Endothelial cell of umbilical vein (primary cell): ENCODE results near the gene SLC11A1. TPM values are rescaled to one million over a fixed set of nuclear protein-coding genes. Genes with fewer than 3 reads are reported as not detected.

Experiments
- BruUV-seq: library from RNA; stranded (reverse); fragments of 400-500 nt; replicated peaks from 2 replicates; lab custom pipeline; 2021; lab: Mats Ljungman, UMichigan
- CTCF ChIA-PET: fragments of 300-600, 350-600 bp; sonication (Branson Sonifier 250); formaldehyde crosslinking; loops from one replicate; lab custom pipeline; 2021; ENCODE audit warnings: antibody characterized with exemption, inconsistent platforms; lab: Charles Lee
- POLR2A ChIA-PET: fragments of 300-600, 350-600 bp; sonication (Branson Sonifier 250); formaldehyde crosslinking; loops from one replicate; lab custom pipeline; 2021; ENCODE audit warnings: antibody characterized with exemption, inconsistent platforms; lab: Charles Lee
- DNase-seq: peaks from one replicate; pipeline ENCODE4 v3.0.0-alpha.2; 2011; ENCODE audit warnings: low read depth, low spot score
- FAIRE-seq: peaks from 2 replicates; lab custom pipeline; 2011; peaks lifted over from hg19 to GRCh38; lab: Jason Lieb, UNC
- H2AFZ ChIP-seq: 2 replicates; pipeline ENCODE4 v1.6.0; 2012; ENCODE audit warnings: low read depth, low read length, control low read depth, inconsistent platforms
- H3K27ac ChIP-seq: 2 replicates; pipeline ENCODE4 v1.5.1; 2011; ENCODE audit warnings: low read depth, mild to moderate bottlenecking, control low read depth, low read length, moderate library complexity; ENCODE audit not compliant: insufficient read depth
- H3K27me3 ChIP-seq, 2 experiments: 2 replicates each; pipeline versions ENCODE4 v1.6.0 to v1.6.1; 2011; ENCODE audit warnings: low read length in 2 of 2, mixed read lengths in 1 of 2; ENCODE audit not compliant: control insufficient read depth in 2 of 2, insufficient read depth in 2 of 2
- H3K36me3 ChIP-seq, 2 experiments: 2 replicates in 1 of 2; 3 replicates in 1 of 2; pipeline ENCODE4 v1.5.1; 2011; ENCODE audit warnings: low read length in 2 of 2, mild to moderate bottlenecking in 1 of 2, moderate library complexity in 1 of 2; ENCODE audit not compliant: control insufficient read depth in 2 of 2, insufficient read depth in 2 of 2; ENCODE audit errors: extremely low read depth in 1 of 2
- H3K4me1 ChIP-seq: 3 replicates; pipeline ENCODE4 v1.5.1; 2011; ENCODE audit warnings: mild to moderate bottlenecking, low read length; ENCODE audit not compliant: control insufficient read depth, insufficient read depth; ENCODE audit errors: extremely low read depth
- H3K4me2 ChIP-seq: 2 replicates; pipeline ENCODE4 v1.6.1; 2011; ENCODE audit warnings: low read length, control low read depth, mixed read lengths; ENCODE audit not compliant: insufficient read depth
- H3K4me3 ChIP-seq, 3 experiments: fragments of 200-600 bp in 1 of 3; sonication (generic), shearing (Covaris generic) in 1 of 3; replicated peaks in 1 of 3; 2 replicates each; pipeline ENCODE4 v1.5.1; 2011 to 2016; ENCODE audit warnings: control low read depth in 3 of 3, low read length in 3 of 3, mild to moderate bottlenecking in 2 of 3, inconsistent platforms in 1 of 3, low read depth in 1 of 3, moderate library complexity in 1 of 3; ENCODE audit not compliant: insufficient read depth in 1 of 3
- H3K79me2 ChIP-seq: 2 replicates; pipeline ENCODE4 v1.6.0; 2012; ENCODE audit warnings: low read length, inconsistent platforms; ENCODE audit not compliant: control insufficient read depth, insufficient read depth
- H3K9ac ChIP-seq: replicated peaks from 2 replicates; pipeline ENCODE3; 2011; ENCODE audit warnings: low read length, control low read depth; ENCODE audit not compliant: insufficient read depth; ENCODE audit errors: extremely low read depth
- H3K9me1 ChIP-seq: replicated peaks from 3 replicates; pipeline ENCODE4 v1.6.0; 2011; ENCODE audit warnings: mild to moderate bottlenecking, low read length; ENCODE audit not compliant: control insufficient read depth, insufficient read depth; ENCODE audit errors: extremely low read depth
- H3K9me3 ChIP-seq: replicated peaks from 2 replicates; pipeline ENCODE4 v1.5.1; 2012; ENCODE audit warnings: low read length, inconsistent platforms; ENCODE audit not compliant: control insufficient read depth, insufficient read depth
- H4K20me1 ChIP-seq: replicated peaks from 2 replicates; pipeline ENCODE3; 2011; ENCODE audit warnings: mild to moderate bottlenecking, low read length; ENCODE audit not compliant: control insufficient read depth, insufficient read depth; ENCODE audit errors: extremely low read depth
- CTCF ChIP-seq, 2 donors: IDR thresholded peaks; 1 replicate in 1 of 2; 2 replicates in 1 of 2; pipeline ENCODE4 v1.5.1; 2011; ENCODE audit warnings: low read length in 2 of 2, mild to moderate bottlenecking in 2 of 2, moderate library complexity in 2 of 2, control low read depth in 1 of 2, inconsistent platforms in 1 of 2, low read depth in 1 of 2; ENCODE audit not compliant: insufficient read depth in 1 of 2; ENCODE audit errors: extremely low read depth in 1 of 2
- EZH2 ChIP-seq: IDR thresholded peaks from 2 replicates; pipeline ENCODE4 v1.6.1; 2012; ENCODE audit warnings: borderline replicate concordance, low read depth, mild to moderate bottlenecking, moderate library complexity, low read length, inconsistent platforms; ENCODE audit not compliant: severe bottlenecking
- FOS ChIP-seq: IDR thresholded peaks from 2 replicates; pipeline ENCODE4 v1.6.1; 2011; ENCODE audit warnings: mild to moderate bottlenecking, low read length, moderate library complexity, borderline replicate concordance; ENCODE audit not compliant: insufficient read depth
- GATA2 ChIP-seq: IDR thresholded peaks from 2 replicates; pipeline ENCODE4 v1.7.0; 2011; ENCODE audit warnings: low read depth, mild to moderate bottlenecking, moderate library complexity, mixed read lengths, low read length; ENCODE audit not compliant: insufficient read length, insufficient read depth
- JUN ChIP-seq: IDR thresholded peaks from 2 replicates; pipeline ENCODE4 v1.6.1; 2011; ENCODE audit warnings: borderline replicate concordance, low read depth; ENCODE audit not compliant: insufficient read length, insufficient read depth
- MAX ChIP-seq: IDR thresholded peaks from 2 replicates; pipeline ENCODE4 v1.6.1; 2011; ENCODE audit not compliant: insufficient read depth, insufficient read length
- MYC ChIP-seq: IDR thresholded peaks from one replicate; pipeline ENCODE4 v1.6.1; 2011; ENCODE audit warnings: mild to moderate bottlenecking, low read depth, low read length
- POLR2A ChIP-seq: IDR thresholded peaks from 2 replicates; pipeline ENCODE4 v1.6.1; 2012; ENCODE audit warnings: low read depth, mild to moderate bottlenecking, control low read depth, low read length
- POLR2AphosphoS5 ChIP-seq: IDR thresholded peaks from 2 replicates; pipeline ENCODE4 v1.6.1; 2012; ENCODE audit warnings: low read depth, mild to moderate bottlenecking, control low read depth, low read length, moderate library complexity; ENCODE audit not compliant: insufficient read depth
- dilution Hi-C: fragments of 300-500 bp; cut with MboI; formaldehyde crosslinking; loops from one replicate; pipeline ENCODE4 v1.15.0; 2019; ENCODE audit warnings: low sequenced_read_pairs; ENCODE audit not compliant: extremely low pct_ligation_motif_present
- intact Hi-C: fragments of 100-400 bp; cut with micrococcal nuclease; formaldehyde crosslinking; loops from one replicate; pipeline ENCODE4 v1.10.0; 2022
- polyA plus RNA-seq, 4 experiments: library from polyadenylated mRNA; depleted of rRNA in 3 of 4; stranded (reverse) in 3 of 4; unstranded in 1 of 4; fragments of >200 nt; gene quantifications; 2 replicates each; pipeline versions ENCODE4 v1.2.1 to v1.2.3, GENCODE V29; 2011 to 2012; ENCODE audit warnings: missing spikeins in 1 of 4
- total RNA-seq: library from RNA; stranded (reverse); gene quantifications from 2 replicates; pipeline ENCODE4 v1.2.3, GENCODE V29; 2021

The SLC11A1 gene
- total and polyA plus RNA-seq, 2 donors (not counting 3 experiments of a cell fraction or from before 2014, with no cell fraction given), result 0.03 TPM; not detected in 1

- H3K27me3 ChIP-seq, result no peaks in the 10 kb centered on the region
- BruUV-seq, result no TSS peak
- dilution Hi-C loops (no loop called here), intact Hi-C loops (no loop called here)
- DNase-seq (no peak), FAIRE-seq (no peak)
- H3K4me2 ChIP-seq, result no peak overlapping the region
- no peak overlapping the region for H3K27ac ChIP-seq
- CTCF ChIA-PET, result no interaction called here
- no peak overlapping the region for H2AFZ ChIP-seq
- POLR2A ChIA-PET, result no interaction called here
- no peak overlapping the region for H3K4me3 ChIP-seq
- no peaks in the 10 kb centered on the region for H4K20me1 ChIP-seq
- TF ChIP-seq GATA2, result no peak
- no peak for TF ChIP-seq MAX
- no peak for TF ChIP-seq MYC
- TF ChIP-seq CTCF (IDR thresholded peaks at IDR 0.05; ENCODE audit: extremely low read depth in 1 of 2, insufficient read depth in 1 of 2, low read depth in 1 of 2, low read length in 2 of 2), result no peak
- H3K9me1 ChIP-seq, result no peaks in the 10 kb centered on the region
- H3K9ac ChIP-seq, result no peak overlapping the region
- no peaks in the 10 kb centered on the region for H3K36me3 ChIP-seq
- no peaks in the 10 kb centered on the region for H3K79me2 ChIP-seq
- no peaks in the 10 kb centered on the region for H3K4me1 ChIP-seq
- no peaks in the 10 kb centered on the region for H3K9me3 ChIP-seq
These were observed 40.5 kb downstream of the SLC11A1 start for GRCh38 chr2:218422403-218423086.

- ChIA-PET POLR2A (no interaction called here), CTCF (no interaction called here)
- no peak overlapping the region for H2AFZ ChIP-seq
- H3K79me2 ChIP-seq, result no peaks in the 10 kb centered on the region
- intact Hi-C loops, result no loop called here
- H3K4me2 ChIP-seq, result no peak overlapping the region
- no peak for TF ChIP-seq MYC
- no peak for TF ChIP-seq FOS
- TF ChIP-seq GATA2, result no peak
- no peak for TF ChIP-seq CTCF (IDR thresholded peaks at IDR 0.05; ENCODE audit: extremely low read depth in 1 of 2, insufficient read depth in 1 of 2, low read depth in 1 of 2, low read length in 2 of 2)
- no peak for TF ChIP-seq EZH2
- no peak for TF ChIP-seq MAX
- no peak for TF ChIP-seq POLR2AphosphoS5
- no peak for TF ChIP-seq JUN
- TF ChIP-seq POLR2A, result no peak
- H3K9me3 ChIP-seq, result no peaks in the 10 kb centered on the region
- no TSS peak for BruUV-seq
- no peaks in the 10 kb centered on the region for H3K9me1 ChIP-seq
- H3K36me3 ChIP-seq, result no peaks in the 10 kb centered on the region
- H3K4me1 ChIP-seq, result no peaks in the 10 kb centered on the region
- no peak for FAIRE-seq
- H3K4me3 ChIP-seq, result no peak overlapping the region
- DNase-seq, result no peak
- dilution Hi-C loops, result no loop called here
- H3K27ac ChIP-seq, result no peak overlapping the region
- no peaks in the 10 kb centered on the region for H4K20me1 ChIP-seq
- no peaks in the 10 kb centered on the region for H3K27me3 ChIP-seq
- H3K9ac ChIP-seq, result no peak overlapping the region
These were observed 41.5 kb downstream of the SLC11A1 start for GRCh38 chr2:218423584-218423983.
